OCI-LY7 (cell line): ENCODE data around the gene TMEM213.

Experiments
- CTCF ChIP-seq: fragments of 200-600 bp; sonication (generic); conservative IDR thresholded peaks from 2 replicates; pipeline ENCODE4 v1.5.1; 2014; ENCODE audit warnings: mild to moderate bottlenecking, antibody characterized with exemption, low read length, moderate library complexity, mixed read lengths
- EZH2phosphoT487 ChIP-seq: fragments of 200-600 bp; sonication (generic); IDR thresholded peaks from 2 replicates; pipeline ENCODE4 v1.6.1; 2018; ENCODE audit warnings: low read depth, borderline replicate concordance, mild to moderate bottlenecking, mixed run types, antibody characterized with exemption, low read length, moderate library complexity, mixed read lengths

- TF ChIP-seq CTCF (no peak), EZH2phosphoT487 (no peak)
Measured at GRCh38 chr7:138849701-138850100, 51.9 kb downstream of the TMEM213 start.
